Ecto neural progenitor cell (in vitro differentiated cells): ENCODE results near the gene NDUFS8.

Source experiments
- DNase-seq: peaks from one replicate; pipeline ENCODE4 v3.0.0-alpha.2; 2018; ENCODE audit warnings: low spot score

The NDUFS8 gene

DNA sequence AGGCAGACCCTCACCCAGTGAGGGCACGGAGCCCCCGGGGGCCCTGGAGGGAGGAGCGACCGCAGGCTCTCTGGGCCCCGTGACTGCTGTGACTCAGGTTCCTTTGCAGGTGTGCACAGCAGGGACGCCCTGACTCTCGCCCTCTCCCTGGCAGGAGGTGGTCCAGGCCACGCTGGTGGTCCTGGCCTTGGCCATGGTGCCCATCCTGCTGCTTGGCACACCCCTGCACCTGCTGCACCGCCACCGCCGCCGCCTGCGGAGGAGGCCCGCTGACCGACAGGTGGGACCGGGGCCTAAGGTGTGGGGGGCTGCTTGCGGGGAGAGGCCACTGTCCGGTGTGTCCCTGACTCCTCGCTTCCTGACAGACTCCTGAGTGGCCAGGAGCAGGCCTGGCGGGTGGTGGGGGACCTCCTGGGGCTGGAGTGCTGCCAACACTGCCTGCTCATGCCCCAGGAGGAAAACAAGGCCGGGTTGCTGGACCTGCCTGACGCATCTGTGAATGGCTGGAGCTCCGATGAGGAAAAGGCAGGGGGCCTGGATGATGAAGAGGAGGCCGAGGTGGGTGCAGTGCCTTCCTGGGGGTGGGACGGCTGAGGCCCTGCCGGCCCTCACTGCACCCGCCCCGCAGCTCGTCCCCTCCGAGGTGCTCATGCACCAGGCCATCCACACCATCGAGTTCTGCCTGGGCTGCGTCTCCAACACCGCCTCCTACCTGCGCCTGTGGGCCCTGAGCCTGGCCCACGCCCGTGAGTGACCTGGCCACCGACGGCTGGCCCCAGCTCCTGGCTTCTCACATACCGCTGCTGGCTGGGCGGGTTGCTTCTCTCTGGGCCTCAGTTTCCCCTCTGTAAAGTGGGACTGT lies 19.3 kb downstream of the NDUFS8 start:
- peak; percentile 44 for DNase-seq

DNA sequence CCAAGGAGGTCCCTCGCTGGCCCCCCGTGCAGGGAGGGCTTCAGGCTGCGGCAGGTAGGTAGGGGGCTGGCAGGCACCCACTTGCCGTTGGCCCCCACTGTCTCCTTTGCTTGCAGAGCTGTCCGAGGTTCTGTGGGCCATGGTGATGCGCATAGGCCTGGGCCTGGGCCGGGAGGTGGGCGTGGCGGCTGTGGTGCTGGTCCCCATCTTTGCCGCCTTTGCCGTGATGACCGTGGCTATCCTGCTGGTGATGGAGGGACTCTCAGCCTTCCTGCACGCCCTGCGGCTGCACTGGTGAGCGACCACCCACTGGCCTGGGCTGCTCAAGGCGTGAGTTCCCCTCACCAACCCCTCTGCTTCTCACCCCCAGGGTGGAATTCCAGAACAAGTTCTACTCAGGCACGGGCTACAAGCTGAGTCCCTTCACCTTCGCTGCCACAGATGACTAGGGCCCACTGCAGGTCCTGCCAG lies 19.9 kb downstream of the NDUFS8 start:
- no peak for DNase-seq

DNA sequence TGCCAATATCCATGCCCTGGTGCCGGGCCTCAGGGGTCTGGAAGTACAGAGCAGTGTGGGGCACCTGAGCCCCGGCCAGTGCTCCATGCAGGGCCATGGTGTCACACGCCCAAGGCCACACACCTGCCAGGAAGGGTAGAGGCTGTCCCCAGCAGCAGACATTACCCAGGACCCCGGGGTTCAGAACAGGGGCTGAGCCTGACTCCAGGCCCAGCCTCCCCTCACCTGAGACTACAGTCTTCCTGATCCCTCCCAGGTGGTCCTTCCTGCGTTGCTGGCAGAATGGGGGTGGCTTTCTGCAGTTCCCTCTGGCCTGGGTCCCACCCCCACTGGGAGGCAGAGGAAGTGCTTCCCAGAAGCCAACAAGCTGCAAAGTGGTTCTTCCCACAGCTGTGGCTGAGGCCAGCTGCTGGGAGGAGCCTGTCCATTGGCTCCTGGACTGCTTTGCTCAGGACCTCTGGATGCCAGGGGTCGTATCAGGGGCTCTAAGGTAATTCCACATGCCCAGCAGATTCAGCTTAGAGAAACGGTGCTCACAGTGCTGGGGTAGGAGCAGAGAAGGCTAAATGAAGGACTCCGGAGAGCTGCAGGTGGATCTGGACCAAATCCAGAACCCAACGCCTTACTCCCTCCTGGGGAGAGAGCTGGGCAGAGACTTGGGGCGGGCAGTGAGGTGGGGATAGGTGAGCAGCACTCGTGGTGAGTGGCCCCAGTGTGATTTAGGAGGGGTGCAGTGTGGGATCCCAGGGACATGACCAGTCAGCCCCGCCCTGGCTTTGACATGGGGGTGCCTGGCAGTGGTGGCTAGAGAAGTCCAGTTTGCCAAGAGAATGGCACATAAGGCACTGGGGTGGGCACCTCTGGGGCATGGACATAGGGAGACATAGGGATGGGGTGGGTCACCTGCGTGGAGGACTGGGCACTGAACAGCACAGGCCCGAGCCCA lies 21.0 kb downstream of the NDUFS8 start:
- no peak for DNase-seq

DNA sequence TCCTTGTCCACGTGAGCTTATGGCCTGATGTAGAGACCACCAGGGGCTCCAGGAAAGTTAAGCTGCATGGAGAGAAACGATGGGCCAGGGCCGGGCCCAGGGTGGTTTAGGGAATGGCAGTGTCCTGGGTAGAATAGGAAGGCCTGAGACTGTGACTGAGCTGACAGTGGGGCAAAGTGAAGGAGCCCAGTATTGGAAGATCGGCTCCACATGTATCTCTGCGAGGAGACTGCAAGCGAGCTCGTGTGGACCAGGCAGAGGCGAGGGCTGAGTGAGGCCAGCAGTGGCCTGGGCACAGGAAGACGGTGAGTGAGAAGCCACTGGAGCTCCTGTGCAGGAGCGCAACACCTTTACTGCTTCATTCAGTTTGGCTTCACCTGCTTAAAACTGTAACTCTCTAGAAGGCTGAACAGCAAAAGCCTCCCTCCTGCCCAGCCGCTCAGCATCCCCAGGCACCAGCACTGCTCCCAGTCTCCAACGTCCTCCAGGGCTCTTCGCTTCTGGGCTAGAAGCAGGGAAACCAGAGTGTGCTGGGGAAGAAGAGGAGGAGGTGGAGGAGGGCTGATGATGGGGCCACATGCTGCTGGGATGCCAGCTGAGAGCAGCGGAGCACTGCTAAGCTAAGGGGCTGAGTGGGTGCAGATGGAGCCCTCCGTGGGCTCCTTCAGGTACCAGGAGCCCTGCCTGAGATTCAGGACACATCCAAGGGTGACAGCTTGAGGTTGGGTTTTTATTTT lies 21.8 kb downstream of the NDUFS8 start:
- no peak for DNase-seq

DNA sequence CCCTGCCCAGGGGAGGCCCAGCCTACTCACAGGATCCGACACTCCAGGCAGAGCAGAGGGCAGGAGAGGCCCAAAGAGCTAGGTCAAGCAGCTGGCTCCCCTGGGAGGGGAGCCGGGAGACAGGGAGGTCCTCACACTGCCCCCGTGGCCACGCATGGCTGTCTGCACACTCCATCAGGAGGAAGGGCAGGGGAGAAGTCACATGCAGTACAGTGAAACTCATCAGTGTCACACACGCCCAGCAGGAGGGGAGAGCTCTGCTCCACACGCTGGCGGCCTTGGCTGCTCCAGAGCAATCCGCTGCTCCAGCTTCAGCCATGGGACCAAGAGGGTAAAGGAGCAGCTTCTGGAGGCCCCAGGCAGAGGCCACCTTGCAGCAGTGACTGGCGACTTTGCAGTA lies 22.6 kb downstream of the NDUFS8 start:
- no peak for DNase-seq

DNA sequence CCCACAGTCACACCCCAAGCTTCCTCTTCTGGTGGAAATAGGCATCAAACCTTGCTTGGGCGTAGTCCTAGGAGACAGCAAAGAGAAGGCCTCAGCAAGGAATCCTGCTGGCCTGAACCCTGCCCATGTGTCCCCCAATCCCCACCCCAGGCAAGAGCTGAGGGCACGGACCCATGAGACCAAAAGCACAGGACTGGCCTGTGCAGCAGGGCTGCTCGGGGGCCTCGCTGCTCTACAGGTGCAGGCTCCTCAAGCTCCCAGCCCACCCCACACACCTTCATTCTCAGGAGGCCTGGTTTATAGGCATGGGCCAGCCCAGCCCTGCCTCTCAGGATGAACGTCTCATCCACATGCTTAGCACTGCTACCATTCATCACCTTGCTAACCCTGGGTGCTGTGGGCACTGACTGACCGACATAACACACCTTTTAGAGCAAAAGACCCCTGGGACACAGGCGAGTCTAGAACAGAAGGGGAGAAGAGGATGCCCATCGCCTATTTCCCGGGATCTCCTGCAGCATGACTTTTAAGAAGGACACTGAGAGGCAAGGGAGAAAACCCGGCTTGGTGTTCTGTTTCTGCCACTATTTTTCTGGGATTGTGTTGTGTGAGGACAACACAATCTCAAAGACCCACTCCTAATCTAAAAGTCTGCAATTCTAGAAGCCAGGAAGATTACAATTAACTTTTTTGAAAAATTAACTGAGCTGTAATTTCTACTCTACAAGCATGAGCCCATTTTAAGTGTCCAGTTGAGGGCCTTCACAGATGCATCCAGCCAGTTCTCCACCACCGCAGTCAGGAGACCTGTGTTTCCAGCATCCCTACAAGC lies 23.7 kb downstream of the NDUFS8 start:
- no peak for DNase-seq

DNA sequence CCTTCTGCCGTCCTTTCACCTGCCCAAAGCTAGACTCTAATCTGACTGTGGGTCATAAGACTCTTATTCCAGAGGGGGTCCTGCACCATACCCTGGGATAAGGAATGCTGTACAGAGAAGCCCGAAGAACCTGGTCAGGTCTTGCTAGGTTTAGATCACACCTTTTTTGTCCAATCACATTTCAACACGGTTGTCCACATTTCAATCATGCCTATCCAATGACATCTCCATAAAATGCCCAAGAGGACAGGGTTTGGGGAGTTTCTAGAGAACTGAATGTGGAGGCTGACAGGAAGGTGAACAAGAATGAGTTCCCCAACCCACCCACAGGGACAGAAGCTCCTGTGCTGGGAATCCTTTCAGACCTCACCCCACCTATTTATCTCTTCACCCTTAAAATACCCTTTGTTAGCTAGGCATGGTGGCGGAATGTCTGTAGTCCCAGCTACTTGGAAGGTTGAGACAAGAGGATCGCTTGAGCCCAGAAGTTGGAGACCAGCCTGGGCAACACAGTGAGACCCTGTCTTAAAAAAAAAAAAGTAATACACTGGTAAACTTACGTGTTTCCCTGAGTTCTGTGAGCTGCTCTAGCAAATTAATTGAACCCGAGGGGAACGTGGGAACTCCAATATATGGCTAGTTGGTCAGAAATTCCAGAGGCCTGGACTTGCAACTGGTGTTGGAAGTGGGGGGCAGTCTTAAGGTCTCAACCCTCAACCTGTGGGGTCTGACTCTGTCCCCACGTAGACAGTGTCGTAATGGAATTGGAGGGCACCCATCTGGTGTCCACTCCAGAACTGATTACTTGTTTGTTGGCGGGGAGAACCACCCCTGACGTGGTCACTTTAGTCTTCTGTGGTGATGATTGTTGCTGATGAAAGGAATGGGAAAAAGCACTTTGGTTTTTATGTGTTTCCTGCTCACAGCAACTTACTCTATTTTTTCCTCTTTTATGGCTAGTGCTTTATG lies 26.1 kb downstream of the NDUFS8 start:
- DNase-seq: no peak

DNA sequence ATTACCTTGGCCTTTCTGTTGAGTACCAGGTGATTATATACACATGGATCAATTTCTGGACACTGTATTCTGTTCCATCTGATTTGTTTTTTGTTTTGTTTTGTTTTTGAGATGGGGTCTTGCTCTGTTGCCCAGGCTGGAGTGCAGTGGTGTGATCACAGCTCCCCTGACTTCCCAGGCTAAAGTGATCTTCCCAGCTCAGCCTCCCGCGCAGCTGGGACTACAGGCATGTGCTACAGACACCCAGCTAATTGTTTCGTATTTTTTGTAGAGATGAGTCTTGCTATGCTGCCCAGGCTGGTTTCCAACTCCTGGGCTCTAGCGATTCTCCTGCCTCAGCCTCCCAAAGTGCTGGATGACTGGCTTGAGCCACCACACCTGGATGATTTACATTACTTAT lies 27.3 kb downstream of the NDUFS8 start:
- DNase-seq: no peak

DNA sequence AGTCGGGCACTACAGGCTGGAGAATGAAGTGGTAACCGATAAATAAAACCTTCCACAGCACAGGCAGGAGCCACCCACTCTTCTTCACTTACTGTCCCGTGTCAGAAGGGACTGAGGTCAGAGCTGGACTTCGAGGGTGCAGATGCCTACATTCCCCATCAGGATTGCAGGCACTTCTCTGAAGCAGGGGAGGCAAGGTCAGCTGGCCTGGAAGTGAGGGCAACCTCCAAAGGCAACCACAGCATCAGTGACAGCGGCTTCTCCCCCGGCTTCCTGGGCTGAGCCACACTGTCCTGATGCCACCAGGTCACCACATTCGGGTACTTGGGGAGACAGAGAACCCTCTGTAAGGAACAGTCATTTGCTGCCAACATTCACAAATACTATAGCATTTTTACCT lies 31.0 kb downstream of the NDUFS8 start:
- DNase-seq: no peak

DNA sequence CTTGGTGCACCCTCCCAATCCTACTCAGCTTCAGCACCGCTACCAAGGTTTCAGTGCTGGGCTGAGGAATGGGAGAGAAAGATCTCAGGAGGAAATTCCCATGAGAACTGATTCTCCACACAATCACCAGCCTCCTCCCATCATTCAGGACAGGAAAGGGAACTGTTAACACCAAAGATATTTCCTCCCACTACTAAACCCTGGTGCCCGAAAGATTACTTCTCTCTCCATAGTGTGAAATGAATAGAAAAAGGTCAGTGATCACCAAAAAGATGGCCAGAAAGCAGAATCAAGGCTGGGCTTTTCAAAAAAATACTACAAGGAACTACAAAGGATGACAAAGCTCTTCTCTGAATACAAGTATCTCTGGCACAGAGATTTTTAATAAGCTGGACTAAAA lies 34.4 kb downstream of the NDUFS8 start:
- no peak for DNase-seq

DNA sequence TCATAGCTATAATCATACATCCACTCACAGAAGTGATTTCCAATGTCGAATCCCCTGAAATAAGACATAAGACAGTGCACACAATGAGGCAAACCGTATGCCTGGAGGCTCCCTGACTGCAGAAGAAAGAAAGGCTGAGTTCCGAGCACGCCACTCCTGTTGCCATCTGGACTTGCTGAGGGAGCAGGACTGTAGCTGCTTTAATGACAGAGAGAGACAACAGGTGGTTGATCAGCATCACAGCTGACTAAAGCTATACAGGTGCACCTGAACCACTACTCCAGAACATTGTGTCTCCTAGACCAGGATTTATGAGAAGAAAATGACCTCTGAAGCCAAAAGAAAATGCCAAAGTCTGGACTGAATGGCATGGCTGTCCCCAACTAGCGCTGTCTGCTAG lies 35.4 kb downstream of the NDUFS8 start:
- no peak for DNase-seq

DNA sequence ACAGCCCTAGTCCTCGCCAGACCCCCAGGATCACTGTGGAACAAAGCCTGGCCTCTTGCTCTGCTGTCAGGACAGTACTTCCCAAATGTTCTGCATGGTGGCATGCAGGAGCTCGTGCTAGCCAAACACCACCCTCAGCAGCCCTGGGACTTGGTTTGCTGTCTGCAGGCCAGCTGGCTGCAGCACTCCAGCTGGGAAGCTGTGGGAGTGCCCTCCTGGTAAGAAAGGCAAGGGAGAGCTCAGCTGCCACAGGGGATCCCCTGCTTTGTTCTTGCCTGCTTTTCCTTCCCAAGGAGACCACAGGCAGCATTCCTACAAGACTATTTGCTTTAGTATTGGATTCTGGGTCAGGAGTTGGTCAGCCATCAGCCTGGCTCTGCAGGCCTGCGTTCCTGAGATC lies 36.3 kb downstream of the NDUFS8 start:
- no peak for DNase-seq

DNA sequence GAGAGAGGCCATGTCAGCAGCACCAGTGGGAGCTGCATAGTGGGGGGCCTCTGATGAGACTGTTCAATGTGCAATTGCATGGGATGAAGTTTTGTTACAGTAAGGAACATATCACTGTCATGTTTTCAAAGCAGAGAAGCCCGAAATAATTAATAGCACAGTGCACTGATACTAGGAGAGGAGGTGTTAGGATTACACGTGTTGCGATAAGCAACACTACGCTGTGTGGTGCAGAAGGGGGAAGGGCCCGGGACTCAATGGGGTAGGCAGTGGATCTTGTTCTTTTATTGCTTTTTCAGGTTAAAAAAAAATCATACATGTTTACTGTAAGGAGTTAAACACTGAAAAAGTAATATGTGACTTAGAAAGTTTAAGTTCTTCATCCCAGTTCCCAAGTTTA lies 37.5 kb downstream of the NDUFS8 start:
- no peak for DNase-seq

DNA sequence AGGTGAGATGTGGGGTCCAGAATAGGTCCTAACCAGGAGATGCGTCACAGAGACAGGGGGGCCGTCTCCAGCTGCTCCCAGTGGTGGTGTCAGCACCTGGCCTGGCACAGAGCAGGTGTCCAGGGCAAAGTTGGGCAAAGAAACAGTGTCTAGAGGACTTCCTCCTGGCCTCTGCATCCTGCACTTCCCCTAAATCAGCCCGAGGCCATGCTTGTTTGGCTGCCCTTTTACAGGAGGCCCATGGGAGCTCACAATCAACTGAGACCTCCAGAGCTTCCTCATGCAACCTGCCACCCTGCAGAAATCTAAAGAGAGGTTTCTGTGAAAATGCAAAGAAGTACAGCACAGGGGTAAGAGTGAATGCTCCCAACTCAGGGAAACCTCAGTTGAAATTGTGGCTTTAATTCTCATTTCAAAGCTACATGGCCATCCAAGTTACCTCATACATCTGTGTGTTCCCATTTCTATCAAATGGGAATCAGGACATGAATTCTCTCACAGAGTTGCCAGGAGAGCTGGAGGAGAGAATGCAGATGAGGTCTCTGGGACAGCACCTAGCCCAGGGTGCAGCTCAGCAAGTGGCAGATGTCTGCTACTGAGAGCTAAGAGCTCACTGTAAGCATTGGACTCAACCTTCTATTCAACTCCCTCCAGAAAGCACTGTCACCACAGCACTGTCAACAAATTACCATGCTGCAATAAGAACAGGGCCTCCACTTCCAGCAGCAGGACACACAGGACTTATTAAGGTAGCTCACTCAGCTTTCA lies 41.0 kb downstream of the NDUFS8 start:
- no peak for DNase-seq

DNA sequence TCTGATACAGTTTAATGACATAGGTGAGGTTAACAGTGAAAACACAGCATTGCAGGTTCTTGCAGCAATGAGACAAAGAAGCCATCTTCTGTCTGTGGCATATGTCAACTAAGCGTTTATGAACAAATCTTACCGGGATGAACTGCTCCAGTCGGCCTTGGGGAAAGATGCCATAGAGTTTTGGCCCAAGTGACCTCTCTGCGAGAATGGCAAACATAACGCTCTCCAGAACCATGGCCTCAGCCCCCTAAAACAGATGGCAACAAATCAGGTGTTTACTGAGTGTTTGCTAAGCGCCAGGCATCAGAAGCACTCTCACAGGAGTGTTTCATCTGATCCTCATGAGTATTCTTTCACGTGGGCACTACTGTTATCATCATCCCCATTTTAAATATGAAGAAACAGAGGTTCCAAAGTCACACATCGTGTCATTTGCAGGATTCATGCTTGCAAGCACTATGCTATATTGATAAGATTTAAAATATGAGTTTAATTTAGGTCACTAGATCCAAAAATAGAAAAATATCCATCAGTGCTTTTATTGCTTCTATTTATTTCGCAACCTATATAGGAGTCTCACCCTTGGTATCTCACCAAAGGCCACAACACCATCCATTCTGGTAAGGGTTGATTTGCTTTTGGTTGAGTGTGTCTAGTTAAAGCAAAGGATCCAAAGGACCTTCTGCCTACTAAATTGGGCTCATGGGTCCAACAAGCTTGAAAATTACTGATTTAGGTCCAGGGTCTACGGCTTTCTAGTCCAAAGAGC lies 44.3 kb downstream of the NDUFS8 start:
- DNase-seq: no peak

DNA sequence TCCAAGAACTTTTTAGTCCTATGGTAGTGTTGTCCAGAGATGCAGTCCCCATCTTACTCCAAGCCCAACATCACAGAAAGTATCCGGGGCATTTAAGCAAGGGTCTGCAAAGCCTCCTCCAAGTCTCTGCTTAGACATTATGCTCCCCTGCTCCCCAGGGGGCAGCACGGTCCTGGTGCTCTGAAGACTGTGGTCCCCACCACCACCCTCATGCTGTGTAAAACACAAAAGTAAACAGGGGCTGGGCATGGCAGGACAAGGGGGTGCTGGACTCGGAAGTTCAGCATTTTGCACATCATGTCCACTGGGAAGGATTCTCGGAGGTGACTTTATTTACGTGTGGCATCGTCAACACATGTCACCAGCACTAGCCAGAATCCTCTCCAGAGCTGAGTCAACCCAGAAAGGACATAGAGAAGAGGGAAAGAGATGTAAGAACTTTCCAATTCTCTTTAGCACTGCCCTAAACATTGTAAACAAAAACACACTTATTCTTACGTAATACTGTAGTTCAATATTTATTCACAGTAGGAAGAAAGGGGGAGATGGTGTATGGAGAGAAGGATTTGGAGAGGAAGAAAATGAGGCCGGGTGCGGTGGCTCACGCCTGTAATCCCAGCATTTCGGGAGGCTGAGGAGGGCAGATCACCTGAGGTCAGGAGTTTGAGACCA lies 46.0 kb downstream of the NDUFS8 start:
- no peak for DNase-seq

DNA sequence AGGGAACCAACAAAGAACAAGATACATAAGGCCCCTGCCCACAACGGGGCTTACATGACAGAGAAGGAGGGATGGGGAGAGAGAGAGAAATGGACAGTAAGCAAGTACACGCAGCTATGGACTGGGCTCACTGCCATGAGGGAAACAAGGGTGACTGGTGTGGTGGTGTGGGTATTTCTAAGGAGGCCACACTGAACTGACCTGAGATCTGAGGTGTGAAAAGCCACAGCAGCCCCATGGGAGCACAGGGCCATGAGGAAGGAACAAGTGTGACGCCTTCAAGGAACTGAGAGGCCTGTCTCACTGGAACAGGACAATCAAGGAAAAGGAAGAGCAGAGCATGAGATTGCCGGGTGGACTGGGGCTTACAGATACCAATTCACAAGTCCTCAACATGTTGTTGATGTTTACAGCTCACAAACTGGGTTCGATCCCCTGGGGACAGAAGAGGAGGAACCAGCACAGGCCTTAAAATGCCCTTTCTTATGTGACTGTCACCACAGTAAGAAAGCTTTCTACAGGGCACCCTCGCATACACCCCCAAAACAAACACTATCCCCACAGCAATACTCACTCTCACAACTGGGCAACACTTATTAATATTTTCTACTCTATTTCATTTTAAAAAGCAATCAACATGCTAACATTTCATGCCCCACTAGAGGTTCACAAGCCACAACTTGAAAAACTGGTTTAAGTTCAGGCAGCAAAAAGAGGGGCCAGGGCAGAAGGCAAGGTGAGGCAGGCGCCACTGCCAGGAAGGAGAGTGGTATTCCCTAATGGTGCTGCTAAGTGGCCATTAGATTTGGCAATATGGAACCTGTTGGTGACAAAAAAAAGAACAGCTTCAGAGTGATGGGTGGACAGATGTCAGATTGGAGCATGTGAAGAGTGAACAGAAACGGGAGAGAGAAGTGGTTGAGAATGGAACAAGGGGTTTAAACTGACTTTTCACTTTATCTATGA lies 47.4 kb downstream of the NDUFS8 start:
- DNase-seq: no peak
